Putamen (tissue), 1 donor: Measurements from ENCODE around the gene CD163L1.
"Not testable (repeated sequence)": the region's sequence is repeated elsewhere in the genome, so short reads cannot be mapped to it uniquely, and the experiment has no call there.

Source experiments
- DNase-seq: peaks from one replicate; pipeline ENCODE4 v3.0.0-alpha.2; 2016; ENCODE audit warnings: low spot score

CD163L1 gene

DNA sequence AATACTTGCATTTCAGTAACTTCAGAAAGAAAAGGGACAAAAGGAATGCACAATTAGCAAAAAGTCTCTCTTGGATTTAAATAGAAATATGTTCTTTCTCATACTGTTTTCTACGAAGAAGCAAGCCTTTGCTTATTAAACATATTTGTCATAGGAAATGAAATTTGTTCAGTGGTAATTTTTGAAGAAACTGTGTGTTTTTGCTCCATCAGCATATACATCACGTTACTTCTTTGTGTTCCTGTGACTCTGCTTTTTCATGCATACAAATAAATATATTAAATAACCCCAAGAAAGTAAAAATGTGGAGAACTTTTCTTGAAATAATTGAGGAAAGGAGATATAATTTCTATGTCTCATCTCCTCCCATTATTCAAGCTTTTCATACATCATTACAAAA lies 39.7 kb downstream of the CD163L1 start:
- DNase-seq, result no peak

GRCh38 chr12:7403466-7403865 lies 40.5 kb downstream of the CD163L1 start:
- no peak for DNase-seq

- DNase-seq, result no peak
Measured at GRCh38 chr12:7399089-7399488, 44.9 kb downstream of the CD163L1 start.

DNA sequence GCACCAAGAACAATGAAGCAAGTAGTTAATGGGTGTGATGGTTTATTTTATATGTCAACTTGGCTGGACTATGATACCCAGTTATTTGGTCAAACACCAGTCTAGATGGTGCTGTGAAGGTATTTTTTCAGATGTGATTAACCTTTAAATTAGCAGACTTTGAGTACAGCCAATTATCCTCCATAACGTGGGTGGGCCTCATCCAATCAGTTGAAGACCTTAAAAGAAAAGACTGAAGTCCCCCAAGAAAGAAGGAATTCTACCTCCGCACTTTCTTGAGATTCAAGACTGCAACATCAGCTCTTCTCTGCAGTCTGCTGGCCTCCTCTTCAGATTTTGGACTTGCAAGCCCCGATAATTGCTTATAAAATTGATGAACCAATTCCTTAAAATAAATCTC lies 47.5 kb downstream of the CD163L1 start:
- no peak for DNase-seq

DNA sequence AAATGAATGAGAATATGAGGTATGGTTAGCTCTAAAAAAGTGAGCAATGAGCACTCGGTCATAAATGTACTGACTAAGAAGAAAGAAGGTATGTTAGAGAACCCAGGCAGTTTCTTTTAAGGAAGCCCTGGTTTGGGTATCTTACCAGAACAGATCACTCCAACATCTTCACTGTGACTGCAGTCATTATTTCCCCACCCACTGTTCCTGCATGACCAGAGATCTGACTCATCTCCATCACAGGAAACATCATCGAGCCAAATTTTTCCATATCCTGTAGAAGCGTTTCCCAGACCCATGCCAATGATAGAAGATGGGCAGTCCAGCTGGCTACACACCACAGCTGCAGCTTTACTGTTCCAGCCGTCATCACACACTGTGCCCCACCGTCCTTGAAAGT lies 48.0 kb downstream of the CD163L1 start:
- no peak for DNase-seq

DNA sequence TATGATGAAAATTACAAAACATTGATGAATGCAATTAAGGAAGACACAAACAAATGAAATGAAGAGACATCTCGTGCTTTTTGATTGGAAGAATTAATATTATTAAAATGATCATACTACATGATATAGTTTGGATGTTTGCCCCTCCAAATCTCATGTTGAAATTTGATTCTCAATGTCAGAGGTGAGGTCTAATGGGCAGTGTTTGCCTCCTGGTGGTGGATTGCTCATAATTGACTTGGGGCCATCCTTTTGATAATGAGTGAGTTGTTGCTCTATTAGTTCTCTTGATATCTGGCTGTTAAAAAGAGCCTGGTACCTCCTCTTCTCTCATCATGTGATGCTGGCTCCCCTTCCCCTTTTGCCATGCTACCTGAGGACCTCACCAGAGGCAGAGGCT lies 56.7 kb downstream of the CD163L1 start:
- no peak for DNase-seq

- DNase-seq, result no peak
Measured at GRCh38 chr12:7383157-7383556, 60.8 kb downstream of the CD163L1 start.

DNA sequence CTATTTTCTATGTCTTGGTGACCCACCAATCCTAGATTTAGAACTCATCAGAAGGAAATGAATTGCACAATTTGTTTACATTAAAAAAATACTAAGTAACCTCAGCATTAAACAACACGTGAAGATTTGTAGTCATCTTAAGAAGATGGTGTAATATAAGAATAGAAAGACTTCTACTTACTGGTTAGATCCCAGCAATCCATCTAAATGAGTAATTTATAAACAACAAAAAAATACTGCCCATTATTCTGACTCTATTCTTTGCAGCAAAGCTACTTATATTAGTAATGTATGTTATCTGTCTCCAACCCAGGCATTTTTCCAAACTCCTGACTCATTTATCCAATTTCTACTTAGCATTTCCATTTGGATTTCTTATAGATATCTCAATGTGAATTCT lies 67.8 kb downstream of the CD163L1 start:
- DNase-seq, result no peak

- DNase-seq, result no peak
Measured at GRCh38 chr12:7375145-7375543, 68.8 kb downstream of the CD163L1 start.

- no peak for DNase-seq
Measured at GRCh38 chr12:7374423-7375144, 69.4 kb downstream of the CD163L1 start.

GRCh38 chr12:7373226-7373625 lies 70.7 kb downstream of the CD163L1 start:
- no peak for DNase-seq

DNA sequence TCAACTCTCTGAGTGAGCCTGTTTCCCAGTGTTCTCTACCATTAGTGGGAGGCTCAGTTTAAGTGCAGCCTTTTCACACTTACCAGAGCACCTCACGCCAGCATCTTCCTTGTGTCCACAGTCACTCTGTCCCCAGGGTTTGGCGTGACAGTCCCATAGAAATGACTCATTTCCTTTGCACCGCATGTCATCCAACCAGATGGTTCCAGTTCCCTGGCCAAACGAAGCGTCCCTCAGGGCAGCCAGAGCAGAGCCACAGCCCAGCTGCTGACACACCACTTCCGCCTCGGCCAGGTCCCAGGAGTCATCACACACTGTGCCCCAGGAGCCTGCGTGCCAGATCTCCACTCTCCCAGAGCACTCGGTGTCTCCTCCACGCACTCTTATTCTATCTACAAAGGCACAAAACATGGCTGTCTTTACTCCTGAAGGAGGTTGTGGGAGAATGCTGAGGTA lies 74.7 kb downstream of the CD163L1 start:
- DNase-seq, result no peak

DNA sequence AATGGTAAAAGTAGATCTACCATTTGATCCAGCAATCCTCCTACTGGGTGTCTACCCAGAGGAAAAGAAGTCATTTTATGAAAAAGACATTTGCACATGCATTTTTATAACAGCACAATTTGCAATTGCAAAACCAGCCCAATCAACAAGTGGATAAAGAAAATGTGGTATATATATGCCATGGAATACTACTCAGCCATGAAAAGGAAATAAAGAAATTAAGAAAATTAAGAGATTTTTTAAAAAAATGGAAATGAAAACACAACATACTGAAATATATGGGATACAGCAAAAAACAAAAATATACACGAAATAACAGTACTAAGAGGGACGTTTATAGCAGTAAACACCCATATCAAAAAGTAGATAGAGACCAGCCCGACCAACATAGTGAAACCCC lies 81.2 kb downstream of the CD163L1 start:
- DNase-seq, result no peak

- DNase-seq, result no peak
Measured at GRCh38 chr12:7361265-7361664, 82.7 kb downstream of the CD163L1 start.

DNA sequence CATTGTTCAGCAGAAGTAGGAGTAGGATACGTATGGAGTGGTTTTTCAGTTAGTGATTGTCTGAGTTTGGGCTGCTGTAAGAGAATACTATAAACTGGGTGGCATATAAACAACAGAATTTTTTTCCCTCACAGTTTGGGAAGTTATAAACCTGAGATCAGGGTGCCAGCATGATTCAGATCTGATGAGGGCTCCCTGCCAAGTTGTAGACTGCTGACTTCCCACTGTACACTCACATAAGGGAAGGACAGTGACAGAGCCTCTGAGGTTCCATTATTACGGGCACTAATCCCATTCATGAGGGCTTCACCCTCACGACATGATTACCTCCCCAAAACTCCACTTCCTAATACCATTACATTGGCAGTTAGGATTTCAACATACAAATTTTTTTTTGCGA lies 89.4 kb downstream of the CD163L1 start:
- DNase-seq, result no peak

DNA sequence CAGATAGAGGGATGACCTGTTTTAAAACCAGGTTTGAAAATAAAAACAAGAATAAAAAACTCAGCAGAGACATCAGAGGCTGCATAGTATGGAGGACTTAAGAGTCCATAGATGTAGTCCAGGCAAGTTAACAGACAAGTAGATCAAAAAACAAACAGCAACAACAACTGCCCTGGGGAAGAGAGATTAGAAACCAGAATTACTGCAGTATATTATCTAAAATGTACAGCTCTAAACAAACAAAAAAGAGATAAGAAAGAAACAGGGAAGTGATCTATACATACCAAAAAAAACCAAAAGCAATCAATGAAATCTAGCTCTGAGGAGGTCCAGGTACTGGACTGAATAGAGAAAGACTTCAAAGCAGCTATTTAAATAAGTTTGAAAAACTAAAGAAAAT lies 91.3 kb downstream of the CD163L1 start:
- no peak for DNase-seq

DNA sequence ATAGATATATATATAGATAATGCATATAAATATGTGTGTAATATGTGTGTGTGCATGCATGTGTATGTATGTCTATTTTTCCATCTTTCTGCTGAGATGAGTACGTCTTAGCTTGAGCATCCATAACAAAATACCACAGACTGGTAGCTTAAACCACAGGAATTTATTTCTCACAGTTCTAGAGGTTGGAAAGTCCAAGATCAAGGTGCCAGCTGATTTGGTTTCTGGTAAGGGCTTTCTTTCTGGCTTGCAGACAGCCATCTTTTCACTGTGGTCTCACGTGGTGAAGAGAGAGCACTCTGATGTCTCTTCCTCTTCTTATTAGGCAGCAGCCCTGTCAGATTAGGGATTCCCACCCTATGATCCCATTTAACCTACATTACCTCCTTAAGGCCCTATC lies 92.8 kb downstream of the CD163L1 start:
- DNase-seq, result no peak

DNA sequence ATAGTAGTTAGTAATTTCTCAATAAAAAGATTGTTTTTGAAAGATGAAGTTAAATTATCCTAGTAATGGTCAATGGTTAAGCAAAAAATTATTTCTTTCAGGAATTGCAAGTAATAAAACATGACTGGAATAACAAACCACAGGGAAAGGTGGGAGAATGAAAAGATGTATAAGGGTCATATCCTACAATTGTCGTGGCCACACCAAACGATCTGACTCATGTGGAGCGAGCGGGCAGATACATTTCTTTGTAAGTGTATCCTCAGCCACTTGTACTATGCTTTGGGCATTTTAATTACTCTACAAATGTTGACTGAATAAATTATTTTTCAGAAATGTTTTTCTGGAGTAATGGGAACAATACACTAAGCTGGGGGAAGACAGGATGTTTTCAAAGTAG lies 94.5 kb downstream of the CD163L1 start:
- DNase-seq, result no peak

GRCh38 chr12:7346551-7347225 lies 97.3 kb downstream of the CD163L1 start:
- no peak for DNase-seq

DNA sequence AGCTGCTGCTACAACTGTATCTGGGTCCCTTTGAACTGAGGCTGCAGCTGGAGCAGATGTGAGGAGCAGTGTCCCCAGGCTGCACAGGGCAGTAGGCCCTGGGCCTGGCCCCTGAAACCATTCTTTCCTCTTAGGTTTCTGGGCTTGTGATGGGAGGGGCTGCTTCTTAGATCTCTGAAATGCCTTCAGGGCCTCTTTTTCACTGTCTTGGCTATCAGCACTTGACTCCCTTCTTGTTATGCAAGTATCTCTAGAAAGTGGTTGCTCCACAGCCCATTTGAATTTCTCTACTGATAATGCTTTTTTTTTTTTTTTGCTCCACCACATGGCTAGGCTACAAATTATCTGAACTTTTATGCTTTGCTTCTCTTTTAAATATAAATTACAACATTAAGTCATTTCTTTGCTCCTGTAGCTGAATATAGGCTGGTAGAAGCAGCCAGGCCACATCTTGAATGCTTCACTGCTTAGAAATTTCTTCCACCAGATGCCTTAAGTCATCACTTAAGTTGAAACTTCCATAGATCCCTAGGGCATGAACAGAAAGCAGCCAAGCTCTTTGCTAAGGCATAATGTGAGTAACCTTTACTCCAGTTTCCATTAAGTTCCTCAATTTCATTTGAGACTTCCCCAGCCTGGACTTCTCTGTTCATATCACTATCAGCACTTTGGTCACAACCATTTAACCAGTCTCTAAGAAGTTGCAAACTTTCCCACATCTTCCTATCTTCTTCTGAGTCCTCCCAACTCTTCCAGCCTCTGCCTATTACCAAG lies 98.9 kb downstream of the CD163L1 start:
- DNase-seq, result no peak

DNA sequence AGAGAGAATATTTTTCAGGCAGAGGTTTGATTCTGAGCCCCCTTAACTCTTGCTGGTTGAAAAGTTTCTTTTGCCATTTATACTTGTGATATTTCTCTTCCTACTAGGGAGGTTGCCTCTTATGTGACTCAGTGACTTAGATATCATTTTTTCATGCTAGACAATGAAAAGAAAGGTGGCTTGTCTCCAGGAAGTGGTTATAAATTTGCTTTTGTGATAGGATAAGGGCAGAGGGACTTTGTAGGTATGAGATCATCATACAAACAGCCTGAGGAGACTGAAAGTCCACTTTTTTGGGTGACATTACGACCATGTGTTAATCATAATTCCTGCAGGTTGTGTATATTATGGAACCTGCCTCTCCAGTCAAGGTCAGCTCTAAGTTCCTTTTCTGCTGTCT lies 104.3 kb downstream of the CD163L1 start:
- no peak for DNase-seq

GRCh38 chr12:7337790-7338189 lies 106.2 kb downstream of the CD163L1 start:
- not testable (repeated sequence) for DNase-seq

DNA sequence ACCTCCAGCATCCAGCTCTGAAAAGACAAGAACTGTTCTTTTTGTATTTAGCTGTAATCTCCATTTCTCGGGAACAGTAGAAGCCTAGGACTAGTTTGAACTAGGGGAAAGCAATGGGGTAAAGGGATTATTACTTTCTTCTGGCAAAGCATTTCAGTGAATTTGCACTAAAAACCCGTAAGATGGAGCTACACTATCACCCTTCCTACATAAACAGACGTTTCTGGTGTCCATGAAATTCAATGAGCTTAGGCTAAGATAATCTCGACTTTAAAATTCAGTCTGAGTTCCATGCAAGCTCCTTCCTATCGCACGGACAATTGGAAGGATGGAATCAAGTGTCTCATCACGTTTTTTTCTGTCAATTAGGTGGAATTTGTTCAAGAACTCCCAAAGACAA lies 116.0 kb downstream of the CD163L1 start:
- DNase-seq, result no peak
